GM21423 (cell line): ENCODE data around the gene PPP2R3B.
"Not testable (repeated sequence)": the region's sequence is repeated elsewhere in the genome, so short reads cannot be mapped to it uniquely, and the experiment has no call there.

ENCODE experiments used
- ATAC-seq: cut with Tn5 transposase; IDR thresholded peaks from one replicate; pipeline ENCODE4 v1.9.1; 2021; ENCODE audit warnings: mild to moderate bottlenecking, moderate library complexity; ENCODE audit not compliant: unreplicated experiment

PPP2R3B gene, protein sequence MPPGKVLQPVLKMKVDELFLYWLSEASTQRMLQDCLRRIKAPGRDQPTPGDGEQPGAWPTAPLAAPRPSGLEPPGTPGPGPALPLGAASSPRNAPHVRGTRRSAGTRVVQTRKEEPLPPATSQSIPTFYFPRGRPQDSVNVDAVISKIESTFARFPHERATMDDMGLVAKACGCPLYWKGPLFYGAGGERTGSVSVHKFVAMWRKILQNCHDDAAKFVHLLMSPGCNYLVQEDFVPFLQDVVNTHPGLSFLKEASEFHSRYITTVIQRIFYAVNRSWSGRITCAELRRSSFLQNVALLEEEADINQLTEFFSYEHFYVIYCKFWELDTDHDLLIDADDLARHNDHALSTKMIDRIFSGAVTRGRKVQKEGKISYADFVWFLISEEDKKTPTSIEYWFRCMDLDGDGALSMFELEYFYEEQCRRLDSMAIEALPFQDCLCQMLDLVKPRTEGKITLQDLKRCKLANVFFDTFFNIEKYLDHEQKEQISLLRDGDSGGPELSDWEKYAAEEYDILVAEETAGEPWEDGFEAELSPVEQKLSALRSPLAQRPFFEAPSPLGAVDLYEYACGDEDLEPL

DNA sequence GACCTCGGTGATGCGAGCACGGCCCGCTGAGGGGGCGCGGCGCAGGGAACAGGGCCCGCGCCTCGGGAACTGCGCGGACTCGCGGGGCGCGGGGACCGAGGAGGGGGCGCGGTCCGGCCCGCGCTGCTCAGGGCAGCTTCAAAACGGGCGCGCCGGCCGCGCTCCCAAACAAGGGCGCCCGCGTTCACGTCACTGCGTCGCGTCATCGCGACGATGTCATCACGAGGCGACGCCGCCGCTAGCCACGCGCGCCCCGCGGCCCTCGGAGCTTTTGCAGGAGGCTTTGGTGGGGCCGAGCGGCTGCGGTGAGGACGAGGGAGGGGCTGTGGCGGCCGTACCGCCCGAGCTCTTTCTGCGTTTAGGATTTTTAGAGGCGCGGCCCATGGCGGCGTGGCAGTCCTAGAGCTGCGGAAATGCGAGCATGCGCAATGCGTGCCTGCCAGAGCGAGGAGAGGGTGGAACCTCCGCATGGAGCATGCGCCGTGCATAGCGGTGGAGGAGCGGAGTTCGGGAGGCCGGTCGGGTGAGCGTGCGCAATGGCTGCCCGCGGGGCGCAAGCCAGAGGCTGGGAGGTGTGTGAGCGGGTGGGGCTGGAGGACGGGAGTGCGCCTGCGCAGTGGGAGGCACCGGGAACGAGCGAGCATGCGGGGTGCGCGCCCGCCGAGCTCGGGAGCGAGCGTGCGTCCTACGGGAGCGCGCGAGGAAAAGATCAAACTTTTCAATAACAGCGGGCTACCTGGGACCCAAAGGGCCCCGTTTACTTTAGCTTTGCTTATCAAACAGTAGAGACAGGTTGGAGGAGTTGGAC, at the start of gene PPP2R3B:
TSS of gene PPP2R3B (minus strand) at position 140 of the 808 bp plus-strand sequence. CDS start 216 bp downstream, outside the sequence.
- ATAC-seq = peak; percentile 96

DNA sequence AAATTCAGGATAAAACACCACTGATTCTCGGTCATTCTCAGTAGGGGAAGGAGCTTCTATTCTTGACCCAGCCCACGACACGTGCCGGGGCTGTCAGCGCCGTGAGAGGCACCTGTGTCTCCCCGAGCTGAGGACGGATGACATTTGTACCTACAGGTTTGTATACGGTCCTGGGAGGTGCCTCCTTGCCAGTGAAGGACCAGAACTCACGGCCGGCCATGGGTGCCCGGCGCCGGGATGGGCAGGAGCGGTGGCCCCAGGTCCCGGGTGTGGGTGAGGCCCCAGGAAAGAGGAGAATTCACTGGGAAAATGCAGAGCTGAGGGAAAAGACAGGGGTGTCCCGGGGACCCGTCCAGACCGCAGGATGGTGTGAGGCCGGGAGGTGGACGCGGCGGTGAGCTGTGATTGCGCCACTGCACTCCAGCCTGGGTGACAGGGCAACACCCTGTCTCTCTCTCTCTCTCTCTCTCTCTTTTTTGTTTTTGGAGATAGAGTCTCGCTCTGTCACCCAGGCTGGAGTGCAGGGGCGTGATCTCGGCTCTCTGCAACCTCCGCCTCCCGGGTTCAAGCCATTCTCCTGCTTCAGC, 48.9 kb upstream of the PPP2R3B start:
- ATAC-seq = no peak

DNA sequence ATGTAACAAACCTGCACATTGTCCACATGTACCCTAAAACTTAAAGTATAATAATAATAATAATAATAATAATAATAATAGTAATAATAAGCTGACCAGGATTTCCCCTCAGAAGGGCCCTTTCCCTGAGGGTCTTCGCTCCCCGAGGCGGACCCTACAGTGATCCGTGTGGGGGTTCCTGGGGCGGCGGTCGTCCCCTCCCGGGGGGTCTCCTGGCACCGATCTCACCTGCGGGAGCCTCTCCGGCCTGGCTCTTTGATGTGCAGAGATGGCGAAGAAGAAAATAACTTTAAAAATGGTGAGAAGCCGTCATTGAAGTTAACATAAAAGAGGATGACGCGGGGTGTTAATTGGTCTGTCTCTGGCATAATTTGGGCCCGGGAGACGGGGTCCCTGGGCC, 48.2 kb upstream of the PPP2R3B start:
- ATAC-seq = no peak

DNA sequence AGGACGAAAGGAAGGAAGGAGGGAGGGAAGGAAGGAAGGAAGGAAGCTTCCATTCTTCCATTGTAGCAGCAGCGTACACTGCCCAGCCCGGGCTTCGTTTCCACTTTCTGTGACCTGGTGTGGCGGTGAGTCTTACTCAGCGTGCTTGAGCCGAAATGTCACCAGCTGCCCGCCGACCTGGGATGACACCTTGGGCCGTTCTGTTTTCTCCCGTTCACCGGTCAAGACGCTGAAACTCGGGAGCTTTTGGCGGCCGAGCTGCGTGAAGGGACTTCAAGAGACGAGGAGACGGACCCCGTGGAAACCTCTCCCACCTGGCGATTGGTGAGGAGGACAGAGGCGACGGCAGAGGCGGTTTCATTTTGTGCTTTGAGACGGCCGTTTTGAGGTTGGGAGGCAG, 47.1 kb upstream of the PPP2R3B start:
- no peak for ATAC-seq

DNA sequence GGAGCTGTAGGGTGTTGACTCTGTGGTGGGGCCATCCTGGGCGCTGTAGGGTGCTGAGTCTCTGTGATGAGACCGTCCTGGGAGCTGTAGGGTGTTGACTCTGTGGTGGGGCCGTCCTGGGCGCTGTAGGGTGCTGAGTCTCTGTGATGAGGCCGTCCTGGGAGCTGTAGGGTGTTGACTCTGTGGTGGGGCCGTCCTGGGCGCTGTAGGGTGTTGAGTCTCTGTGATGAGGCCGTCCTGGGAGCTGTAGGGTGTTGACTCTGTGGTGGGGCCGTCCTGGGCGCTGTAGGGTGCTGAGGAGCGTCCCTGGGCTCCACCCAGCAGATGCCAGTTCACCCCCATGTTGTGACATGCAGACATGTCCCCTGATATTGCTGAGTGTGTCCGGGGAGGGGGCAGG, 46.0 kb upstream of the PPP2R3B start:
- ATAC-seq = not testable (repeated sequence)

DNA sequence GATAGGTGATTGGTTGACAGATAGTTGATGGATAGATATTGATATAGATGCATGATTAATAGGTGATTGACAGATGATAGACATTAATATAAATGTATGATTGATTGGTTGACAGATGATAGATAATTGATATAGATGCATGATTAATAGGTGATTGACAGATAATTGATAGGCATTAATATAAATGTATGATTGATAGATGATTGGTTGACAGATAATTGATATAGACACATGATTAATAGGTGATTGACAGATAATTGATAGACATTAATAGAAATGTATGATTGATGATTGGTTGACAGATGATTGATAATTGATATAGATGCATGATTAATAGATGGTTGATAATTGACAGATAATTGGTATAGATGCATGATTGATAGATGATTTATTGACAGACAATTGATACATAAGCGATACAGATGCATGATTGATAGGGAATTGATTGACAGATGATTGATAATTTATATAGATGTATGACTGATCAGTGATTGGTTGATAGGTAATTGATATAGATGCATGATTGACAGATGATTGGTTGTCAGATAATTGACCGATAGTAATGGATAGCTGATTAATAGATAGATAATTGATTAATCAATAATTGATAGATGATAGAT, 44.9 kb upstream of the PPP2R3B start:
- no peak for ATAC-seq

DNA sequence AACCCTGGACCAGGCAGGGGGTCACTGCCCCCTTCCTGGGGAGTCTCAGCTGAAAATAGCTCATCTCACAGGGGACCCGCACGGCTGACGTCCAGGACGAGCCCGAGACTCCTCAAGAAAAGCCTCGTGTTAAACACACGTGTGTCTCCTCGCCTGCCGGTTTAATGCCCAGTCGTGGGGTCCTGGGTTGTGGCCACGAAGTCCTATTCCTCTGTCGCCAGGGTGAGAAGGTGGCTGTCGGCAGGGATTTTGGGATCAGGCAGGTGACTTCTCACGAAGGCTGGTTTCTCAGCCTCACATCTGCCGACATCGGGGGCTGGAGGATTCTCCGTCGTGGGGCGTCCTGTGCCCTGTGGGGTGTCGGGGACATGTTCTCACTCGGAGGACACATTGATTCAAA, 44.3 kb upstream of the PPP2R3B start:
- ATAC-seq = no peak

DNA sequence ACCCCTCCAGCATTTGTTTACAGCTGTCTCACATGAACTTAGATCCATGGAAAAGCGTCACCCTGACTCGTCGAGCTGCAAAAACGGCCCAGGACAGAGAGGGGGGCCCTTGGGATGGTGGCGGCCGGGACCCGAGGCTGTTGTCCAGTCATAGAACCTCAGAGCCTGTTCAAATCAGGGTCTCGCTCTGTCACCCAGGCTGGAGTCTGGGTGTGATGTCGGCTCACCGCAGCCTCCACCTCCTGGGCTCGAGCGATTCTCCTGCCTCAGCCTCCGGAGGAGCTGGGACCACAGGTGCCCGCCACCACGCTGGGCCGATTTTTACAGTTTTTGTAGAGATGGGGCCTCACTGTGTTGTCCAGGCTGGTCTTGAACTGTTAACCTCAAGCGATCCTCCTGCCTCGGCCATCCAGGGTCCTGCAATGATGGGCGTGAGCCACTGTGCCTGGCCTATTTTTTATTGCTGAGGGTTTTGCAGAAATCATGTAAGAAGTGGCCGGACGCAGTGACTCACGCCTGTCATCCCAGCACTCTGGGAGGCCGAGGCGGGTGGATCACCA, 42.6 kb upstream of the PPP2R3B start:
- no peak for ATAC-seq

DNA sequence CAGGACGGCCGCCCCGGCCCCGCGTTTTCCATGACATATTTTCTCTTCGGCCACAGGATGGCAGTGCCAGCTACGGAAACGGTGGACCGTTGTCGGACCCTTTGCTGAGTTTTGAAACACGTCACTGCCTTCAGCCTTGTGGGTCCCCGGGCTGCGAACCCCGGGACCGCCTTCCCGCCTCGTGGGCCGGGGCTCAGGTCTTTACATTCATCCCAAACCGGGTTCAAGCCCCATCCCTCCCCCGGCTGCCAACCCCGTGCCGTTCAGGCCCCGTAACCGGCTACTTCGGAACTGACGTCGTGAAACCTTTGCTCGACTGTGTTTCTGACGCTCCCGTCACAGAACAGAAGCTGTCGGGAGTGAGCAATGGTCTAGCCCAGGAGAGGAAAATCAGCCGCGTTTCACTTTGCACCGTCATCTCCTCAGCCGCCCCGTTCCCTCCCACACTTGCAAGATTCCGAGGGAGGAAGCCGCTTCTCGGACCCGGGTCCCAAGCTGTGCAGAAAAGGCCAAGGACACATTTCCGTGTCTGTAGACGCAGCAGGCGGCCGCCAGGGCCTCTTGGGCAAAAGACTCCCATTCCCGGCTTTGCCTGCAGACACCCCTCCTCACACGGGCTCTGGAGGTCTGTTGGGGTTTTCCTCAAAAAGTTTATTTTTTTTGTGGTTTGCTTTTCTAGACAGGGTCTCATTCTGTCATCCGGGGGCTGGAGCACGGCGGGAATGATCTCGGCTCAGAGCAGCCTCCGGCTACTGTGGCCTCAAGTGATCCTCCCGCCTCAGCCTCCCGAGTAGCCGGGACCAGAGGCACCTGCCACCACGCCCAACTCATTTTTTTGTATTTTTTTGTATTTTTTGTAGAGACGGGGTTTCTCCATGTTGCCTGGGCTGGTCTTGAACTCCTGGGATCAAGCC, 41.4 kb upstream of the PPP2R3B start:
- no peak for ATAC-seq

DNA sequence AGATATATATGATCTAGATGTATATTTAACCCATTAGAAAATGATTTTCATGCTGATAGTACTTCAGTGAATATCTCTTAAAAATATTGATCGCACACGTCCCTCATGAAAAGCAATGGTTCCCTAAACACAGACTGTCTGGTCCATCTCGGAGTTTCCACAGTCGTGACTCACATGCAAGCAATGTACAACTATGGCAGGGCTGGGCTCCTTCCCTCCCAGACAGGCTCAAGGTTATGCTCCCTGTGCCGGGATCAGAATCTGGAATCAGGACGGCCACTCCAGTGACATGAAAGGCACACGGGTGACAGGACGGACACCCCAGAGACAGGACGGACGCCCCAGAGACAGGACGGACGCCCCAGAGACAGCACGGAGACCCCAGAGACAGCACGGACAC, 40.2 kb upstream of the PPP2R3B start:
- no peak for ATAC-seq

DNA sequence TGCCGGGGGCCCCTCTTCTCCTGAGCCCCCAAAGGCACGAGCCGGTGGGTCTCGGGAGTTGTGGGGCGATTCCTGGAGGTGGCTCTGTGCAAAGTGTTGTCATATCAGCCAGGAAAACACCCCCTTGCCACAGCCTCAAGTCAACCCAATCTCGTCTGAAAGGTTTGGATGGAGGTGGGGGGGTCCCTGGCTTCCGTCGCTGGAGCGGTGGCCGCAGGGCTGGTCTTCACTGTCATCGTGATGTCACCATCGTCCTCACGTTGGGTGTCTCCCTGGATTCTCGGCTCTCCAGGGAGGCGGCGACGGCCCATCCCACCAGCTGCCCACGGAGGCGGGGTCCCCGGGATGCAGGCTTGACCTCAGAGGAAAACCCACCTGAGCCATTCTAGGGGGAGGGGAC, 38.3 kb upstream of the PPP2R3B start:
- ATAC-seq = no peak

DNA sequence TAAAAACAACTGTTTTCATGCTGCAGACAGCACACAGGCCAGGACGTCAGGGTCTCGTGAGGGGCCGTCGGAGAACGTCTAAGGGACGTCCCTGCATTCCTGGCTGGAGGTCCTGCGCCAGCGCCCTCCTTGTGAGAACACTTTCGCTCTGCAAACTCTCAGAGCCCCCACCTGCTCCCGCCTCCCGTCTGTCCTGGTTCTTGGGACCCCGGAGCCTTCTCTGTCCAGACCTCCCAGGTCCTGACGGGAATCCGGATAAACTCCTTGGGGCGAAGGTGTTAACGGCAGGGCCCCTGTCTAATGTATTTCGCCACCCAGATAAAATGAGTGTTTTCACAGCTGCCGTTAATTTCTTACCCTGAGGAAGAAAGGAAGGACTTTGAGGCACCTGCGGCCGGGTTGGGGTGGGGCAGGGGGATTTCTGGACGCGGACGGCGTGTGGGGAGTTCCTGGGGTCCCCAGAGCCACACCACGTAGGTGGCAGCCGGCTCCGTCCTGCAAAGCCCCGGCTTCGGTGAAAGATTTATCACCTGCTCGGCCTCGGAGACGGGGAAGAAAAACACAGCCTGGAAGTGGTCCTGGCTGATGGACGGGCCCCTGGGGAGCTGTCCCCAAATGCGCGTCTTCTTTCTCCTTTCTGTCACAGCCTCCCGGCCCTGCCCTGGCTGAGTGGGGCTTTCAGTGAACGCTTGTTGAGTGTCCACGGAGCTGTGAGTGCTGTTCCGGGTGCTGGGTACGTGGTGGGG, 35.1 kb upstream of the PPP2R3B start:
- ATAC-seq = no peak

DNA sequence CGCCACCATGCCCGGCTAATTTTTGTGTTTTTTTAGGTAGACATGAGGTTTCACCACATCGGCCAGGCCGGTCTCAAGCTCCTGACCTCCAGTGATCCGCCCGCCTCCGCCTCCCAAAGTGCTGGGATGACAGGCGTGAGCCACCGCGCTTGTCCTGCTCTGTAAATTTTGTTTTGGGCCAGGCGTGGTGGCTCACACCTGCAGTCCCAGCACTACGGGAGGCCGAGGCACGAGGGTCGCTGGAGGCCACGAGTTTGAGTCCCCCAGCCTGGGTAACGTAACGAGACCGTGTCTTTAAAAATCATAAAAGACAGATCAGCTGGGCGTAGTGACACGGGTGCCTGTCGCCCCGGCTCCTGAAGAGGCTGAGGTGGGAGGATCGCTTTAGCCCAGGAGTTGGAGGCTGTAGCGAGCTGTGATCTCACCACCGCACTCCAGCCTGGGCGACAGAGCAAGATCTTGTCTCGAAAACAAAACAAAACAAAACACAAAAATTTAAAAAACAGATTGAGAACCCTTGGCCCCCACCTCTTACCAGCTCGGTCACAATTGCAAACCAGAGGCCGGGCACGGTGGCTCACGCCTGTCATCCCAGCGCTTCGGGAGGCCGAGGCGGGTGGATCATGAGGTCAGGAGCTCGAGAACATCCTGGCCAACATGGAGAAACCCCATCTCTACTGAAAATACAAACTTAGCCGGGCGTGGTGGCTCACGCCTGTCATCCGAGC, 34.0 kb upstream of the PPP2R3B start:
- ATAC-seq = no peak

DNA sequence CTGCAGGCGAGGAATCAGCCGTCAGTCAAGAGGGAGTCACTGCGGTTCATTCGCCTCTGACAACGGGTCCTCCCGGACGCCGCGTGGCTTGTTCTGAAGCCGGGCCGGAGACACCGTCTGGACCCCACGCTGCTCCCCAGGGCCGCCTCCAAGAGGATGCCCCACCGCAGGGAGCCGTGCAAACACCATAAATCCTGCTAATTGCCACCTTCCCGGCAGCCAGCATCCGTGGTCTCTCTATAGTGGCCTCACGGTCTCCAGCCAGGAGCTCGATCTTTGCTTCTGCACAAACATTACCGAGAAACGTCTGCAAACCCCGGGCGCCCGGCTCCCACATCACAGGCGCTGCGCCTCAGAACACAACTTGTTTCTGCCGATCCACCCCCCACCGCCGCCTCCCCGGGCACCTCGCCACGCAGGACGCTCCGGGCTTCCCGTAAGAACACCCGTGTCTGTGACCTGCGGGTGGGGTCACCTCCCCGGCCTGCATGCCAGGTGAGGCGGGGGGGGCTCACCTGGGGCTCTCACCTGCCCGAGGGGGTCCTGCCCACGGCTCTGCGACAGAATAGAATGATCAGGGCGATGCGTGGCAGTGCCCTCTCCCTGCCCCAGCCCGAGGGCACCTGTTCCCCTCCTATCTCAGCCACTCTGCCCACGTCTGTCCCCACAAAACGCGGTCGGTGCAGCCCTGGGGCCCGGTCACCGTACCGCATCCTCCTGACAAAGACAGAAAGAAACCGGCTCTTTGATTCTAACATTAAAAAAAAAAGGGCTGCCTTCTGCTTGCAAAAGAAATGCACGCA, 32.4 kb upstream of the PPP2R3B start:
- ATAC-seq = no peak

DNA sequence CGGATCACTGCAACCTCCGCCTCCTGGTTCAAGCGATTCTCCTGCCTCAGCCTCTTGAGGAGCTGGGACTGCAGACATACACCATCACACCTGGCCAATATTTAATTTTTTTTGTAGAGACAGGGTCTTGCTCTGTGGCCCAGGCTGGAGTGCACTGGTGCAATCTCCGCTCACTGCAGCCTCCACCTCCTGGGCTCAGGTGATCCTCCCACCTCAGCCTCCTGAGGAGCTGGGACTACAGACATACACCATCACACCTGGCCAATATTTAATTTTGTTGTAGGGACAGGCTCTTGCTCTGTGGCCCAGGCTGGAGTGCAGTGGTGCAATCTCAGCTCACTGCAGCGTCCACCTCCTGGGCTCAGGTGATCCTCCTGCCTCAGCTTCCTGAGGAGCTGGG, 28.8 kb upstream of the PPP2R3B start:
- ATAC-seq = not testable (repeated sequence)

DNA sequence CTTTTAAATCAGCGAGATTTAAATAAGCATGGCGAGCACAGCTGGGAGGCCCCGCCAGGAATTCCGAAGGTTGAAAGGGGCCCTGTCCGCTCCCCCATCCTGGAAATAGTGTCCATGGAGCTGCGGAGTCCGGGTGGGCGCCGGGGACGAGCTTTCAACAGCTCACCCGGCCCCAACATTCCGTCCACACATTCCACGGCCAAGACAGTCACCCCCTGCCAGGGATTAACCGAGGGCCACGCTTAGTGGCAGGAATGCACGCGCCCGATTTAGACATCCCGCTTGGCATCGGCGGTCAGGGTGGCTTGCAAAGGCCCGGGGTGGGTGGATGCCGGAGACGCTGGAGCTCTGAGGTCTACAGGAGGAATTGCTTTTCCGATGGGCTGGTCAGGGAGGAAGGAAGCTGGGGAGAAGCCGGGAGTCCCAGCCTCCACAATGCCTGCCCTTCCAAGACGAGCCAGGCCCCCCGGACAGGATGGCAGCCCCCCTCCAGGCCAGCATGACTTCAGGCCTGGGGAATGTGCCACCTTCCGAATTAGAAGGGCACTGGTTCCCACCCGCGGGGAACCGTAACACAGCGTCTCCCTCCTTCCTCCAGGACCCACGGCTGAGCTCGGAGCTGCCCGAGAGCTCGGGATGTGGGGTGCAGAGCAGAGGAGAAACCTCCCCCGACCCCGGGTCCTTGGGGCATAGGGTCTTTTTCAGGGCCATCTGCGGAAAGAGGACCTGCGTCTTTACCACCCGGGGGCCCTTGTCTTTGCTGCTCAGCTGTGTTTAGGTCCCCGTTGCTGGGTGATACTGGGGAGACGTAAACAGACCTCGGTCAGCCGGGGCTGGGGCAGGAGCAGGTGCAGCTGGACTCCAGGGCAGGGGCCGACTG, 26.9 kb upstream of the PPP2R3B start:
- ATAC-seq = no peak
